ENCODE data around the gene CLIC3.

CLIC3 gene

GRCh38 chr9:136963341-136963740 is 33.0 kb downstream of the CLIC3 start:
- DNase-seq = no peak

GRCh38 chr9:136962701-136963248 is 33.6 kb downstream of the CLIC3 start:
- no peak for DNase-seq

- no peak for DNase-seq
Measured at GRCh38 chr9:136962163-136962562, 34.2 kb downstream of the CLIC3 start.

- DNase-seq = no peak
Measured at GRCh38 chr9:136961279-136962065, 34.9 kb downstream of the CLIC3 start.

GRCh38 chr9:136960938-136961275 is 35.5 kb downstream of the CLIC3 start:
- no peak for DNase-seq

GRCh38 chr9:136960212-136960937 is 36.0 kb downstream of the CLIC3 start:
- no peak for DNase-seq

GRCh38 chr9:136958898-136959850 is 37.2 kb downstream of the CLIC3 start:
- no peak for DNase-seq

DNA sequence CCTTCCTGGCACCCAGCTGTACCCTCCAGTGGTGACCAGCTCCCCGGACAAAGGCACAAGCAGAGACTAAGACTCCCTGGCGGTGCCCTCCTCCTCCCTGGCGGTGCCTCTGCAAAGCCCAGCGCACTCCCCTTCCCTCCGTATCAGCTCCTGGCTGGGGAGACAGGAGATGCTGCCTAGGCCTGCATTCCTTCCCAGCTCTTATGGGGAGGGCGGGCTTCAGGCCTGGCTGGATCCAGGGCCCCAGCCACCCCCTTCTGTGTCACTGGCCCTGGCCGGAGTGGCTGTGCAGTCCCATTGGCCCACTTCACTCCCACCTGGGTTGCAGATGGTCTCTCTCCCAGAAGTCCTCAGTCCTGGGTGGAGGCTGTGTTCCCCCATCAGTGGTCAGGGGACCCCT is 37.9 kb downstream of the CLIC3 start:
- no peak for DNase-seq

GRCh38 chr9:136957901-136958300 is 38.5 kb downstream of the CLIC3 start:
- no peak for DNase-seq

DNA sequence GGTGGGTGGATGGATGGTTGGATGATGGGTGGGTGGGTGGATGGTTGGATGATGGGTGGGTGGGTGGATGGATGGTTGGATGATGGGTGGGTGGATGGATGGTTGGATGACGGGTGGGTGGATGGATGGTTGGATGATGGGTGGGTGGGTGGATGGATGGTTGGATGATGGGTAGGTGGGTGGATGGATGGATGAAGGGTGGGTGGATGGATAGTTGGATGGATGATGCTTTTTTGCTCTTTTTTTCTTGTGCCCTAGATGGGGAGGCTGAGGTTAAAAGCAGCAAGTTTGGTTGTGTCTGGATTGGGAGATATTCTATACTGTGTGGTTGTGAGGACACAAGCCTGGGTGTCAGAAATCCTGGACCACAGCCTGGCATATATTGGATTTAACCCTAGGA is 38.9 kb downstream of the CLIC3 start:
- no peak for DNase-seq

- DNase-seq = no peak
Measured at GRCh38 chr9:136956604-136957003, 39.8 kb downstream of the CLIC3 start.

GRCh38 chr9:136955943-136956335 is 40.4 kb downstream of the CLIC3 start:
- DNase-seq = no peak

- DNase-seq = no peak
Measured at GRCh38 chr9:136955202-136955942, 41.0 kb downstream of the CLIC3 start.

DNA sequence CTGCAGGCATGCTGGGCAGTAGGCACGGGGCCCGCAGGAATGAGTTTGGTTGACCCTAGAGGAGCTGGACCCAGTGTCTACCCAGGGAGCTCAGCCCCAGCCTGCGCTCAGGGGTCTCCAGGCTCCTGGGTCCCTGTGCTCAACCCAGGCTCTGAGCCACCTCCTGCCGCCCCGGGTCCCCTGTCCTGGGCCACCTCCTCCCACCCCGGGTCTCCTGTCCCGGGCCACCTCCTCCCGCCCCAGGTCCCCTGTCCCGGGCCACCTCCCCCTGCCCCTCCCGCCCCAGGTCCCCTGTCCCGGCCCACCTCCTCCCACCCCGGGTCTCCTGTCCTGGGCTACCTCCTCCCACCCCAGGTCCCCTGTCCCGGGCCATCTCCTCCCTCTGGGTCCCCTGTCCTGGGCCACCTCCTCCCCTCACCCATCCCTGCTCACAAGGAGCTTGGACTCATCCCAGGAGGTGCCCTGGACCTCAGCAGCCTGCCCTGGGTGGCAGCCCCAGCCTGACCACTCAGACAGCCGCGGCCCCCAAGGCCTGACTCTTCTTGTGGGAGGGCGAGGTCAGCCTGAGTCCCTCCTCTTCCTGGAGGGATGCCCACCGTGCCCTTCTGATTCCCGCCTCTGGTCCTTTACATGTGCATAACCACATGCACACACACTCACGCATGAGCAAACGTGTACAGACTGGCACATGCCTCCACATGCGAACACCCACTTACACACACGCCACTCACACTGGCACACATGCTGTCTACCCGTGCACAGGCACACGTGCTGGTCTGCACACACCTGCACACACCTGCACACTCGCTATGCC is 41.9 kb downstream of the CLIC3 start:
- DNase-seq = no peak

GRCh38 chr9:136953771-136954269 is 42.5 kb downstream of the CLIC3 start:
- DNase-seq = no peak

GRCh38 chr9:136952876-136953770 is 43.2 kb downstream of the CLIC3 start:
- DNase-seq = no peak

DNA sequence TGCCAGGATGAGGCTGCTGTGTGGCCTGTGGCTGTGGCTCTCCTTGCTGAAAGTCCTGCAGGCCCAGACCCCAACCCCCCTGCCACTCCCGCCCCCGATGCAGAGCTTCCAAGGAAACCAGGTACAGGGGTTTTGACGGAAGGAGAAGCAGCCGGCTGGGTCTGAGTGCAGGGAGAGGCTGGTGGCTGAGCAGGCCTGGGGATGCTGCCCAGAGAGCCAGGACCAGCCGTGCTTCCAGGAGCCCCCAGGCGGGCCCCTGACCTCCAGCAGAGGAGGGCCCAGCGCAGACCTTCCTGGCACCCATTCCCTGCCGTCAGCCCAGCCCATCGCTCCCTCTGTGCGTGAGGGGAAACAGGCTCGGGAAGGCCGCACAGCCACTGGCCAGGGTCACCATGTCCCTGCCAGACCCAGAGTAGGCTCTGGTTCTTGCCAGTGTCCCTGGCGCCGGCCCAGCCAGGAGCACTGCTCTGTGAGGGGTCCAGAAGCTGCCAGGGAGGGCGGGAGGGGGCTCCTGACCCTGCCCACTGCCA is 44.0 kb downstream of the CLIC3 start:
- DNase-seq = no peak

GRCh38 chr9:136951541-136952320 is 44.6 kb downstream of the CLIC3 start, which contains the start of gene LCN12:
Gene LCN12, plus strand, starts transcription at chr9:136952273. Its CDS starts 55 bp downstream, at chr9:136952328.
- no peak for DNase-seq

All from NCI-H2029 (cell line).